Embryonic facial prominence (tissue), 1 donor: ENCODE data around the gene C1orf210.

Source experiments
- DNase-seq: peaks from one replicate; pipeline ENCODE4 v3.0.0-alpha.2; 2016; ENCODE audit errors: extremely low spot score

The C1orf210 gene

DNA sequence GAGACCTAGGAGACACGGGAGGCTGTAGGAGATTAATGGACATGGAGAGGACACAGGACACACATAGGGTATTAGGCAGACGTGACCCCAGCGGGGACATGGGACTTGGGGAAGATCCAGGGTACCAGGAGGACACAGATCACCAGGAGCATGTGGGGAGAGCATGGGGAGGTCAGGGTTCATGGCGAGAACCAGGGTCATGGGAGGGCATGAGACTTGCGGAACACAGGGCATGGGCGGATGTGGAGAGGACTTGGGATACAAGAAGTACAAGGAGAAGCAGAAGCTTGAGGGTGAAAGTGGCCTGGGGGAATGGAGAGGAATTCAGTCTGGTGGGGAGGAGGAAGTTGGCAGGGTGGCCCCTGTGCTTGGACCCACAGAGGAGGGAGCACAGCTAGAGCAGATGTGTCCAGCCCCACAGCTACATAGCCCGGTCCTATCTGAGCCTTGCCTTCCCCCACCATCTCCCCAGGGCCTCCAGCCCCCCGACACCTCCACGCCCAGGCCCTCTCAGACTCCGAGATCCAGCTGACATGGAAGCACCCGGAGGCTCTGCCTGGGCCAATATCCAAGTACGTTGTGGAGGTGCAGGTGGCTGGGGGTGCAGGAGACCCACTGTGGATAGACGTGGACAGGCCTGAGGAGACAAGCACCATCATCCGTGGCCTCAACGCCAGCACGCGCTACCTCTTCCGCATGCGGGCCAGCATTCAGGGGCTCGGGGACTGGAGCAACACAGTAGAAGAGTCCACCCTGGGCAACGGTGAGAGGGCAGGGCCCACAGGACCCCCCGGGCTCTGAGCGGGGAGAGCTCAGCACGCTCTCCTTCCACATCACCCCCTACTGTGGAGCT is 27.5 kb upstream of the C1orf210 start:
- DNase-seq = no peak

DNA sequence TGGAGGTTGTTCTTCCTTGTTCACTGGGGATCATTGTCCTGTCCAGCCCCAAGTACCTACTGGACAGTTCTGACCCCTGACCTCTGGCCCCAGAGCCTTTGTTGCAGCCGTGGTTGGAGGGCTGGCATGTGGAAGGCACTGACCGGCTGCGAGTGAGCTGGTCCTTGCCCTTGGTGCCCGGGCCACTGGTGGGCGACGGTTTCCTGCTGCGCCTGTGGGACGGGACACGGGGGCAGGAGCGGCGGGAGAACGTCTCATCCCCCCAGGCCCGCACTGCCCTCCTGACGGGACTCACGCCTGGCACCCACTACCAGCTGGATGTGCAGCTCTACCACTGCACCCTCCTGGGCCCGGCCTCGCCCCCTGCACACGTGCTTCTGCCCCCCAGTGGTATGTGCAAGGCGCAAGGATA is 26.8 kb upstream of the C1orf210 start:
- no peak for DNase-seq

DNA sequence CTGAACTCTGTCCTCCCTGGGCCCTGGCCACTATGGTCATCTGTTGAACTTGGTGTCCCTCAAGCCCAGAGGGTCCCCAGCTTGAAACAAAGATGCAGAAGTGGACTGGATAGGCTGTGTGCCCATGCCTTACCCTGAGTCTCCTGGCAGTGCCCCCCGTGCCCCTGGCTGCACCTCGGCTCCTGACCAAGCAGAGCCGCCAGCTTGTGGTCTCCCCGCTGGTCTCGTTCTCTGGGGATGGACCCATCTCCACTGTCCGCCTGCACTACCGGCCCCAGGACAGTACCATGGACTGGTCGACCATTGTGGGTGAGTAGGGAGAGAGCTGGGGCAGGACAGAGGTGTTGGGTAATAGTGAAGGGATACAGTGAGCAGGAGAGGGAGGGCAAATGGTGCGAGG is 26.1 kb upstream of the C1orf210 start:
- no peak for DNase-seq

DNA sequence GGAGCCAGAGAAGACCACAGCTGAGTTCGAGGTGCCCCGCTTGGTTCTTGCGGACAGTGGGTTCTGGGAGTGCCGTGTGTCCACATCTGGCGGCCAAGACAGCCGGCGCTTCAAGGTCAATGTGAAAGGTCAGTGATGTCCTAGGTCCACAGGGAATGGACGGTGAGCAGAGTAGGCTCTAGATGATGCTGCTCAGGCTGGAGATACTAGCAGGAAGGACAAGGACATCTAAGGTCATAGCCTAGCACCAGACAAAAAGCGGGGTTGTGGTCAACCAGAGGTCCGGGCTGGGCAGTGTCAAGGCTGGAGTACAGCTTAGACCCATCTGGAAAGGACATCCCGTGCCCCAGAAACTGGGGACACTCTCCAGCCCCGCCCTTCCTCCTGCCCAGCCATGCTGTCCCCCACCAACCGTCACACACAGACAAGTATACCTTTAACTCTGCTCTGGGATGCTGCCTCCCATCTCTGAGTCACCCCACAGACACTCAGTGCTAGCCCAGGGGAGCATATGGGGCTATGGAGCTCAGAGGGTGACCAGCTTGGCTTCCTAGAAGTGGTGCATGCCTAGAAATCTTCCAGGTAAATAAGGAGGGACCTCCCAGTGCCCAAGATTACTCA is 24.1 kb upstream of the C1orf210 start:
- no peak for DNase-seq

DNA sequence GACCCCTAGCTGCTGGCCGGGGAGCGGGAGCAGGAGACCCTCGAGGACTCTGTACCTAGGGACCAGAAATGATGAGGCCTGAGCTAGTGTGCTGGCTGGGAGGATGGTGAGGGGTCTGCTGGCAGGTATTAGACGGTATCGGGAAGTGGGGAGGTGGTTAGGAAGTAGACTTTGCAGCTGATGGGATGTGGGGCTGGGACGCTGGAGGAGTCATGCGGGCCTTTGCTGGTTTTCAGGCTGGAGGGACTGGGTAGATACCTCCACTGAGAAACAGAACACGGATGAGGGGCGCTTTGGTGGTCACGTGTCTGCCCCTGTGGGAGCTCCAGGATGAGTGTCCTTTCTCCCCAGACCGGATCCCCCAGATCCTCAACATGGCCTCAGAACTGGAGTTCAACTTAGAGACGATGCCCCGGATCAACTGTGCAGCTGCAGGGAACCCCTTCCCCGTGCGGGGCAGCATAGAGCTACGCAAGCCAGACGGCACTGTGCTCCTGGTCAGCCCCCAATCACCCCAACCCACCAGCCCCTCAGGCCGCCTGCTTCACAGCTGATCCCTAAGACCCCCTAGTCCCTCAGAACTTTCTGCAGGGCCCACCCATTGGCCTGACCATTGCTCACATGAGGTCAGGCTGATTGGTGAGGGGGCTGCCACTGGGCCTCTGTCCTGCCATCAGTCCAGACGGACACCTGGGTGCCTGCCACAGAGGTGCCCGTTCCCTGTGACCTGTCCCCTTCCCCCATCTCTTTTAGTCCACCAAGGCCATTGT is 23.4 kb upstream of the C1orf210 start:
- DNase-seq = no peak

DNA sequence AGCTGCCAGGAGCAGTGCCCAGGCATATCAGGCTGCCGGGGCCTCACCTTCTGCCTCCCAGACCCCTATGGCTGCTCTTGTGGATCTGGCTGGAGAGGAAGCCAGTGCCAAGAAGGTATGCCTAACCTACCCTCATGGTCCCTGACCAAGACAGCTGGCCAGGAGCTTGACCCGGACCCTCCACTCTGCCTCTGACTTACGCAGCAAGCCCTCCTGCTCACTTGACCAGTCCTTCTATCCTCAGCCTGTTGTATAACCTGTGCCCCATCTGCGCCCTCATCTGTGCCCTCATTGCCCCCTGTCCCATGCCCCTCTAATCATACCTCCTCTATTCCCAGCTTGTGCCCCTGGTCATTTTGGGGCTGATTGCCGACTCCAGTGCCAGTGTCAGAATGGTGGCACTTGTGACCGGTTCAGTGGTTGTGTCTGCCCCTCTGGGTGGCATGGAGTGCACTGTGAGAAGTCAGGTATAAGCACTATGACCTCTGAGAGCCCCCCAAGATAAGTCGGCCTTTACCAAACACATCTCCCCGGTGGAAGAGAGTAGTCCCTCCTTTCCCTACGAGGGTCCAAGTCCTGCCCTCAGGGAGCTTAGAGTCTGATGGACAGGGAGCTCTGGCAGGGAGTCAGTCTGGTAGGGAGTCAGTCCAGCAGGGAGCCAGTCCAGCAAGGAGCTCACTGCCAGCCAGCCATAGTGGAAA is 22.2 kb upstream of the C1orf210 start:
- no peak for DNase-seq

DNA sequence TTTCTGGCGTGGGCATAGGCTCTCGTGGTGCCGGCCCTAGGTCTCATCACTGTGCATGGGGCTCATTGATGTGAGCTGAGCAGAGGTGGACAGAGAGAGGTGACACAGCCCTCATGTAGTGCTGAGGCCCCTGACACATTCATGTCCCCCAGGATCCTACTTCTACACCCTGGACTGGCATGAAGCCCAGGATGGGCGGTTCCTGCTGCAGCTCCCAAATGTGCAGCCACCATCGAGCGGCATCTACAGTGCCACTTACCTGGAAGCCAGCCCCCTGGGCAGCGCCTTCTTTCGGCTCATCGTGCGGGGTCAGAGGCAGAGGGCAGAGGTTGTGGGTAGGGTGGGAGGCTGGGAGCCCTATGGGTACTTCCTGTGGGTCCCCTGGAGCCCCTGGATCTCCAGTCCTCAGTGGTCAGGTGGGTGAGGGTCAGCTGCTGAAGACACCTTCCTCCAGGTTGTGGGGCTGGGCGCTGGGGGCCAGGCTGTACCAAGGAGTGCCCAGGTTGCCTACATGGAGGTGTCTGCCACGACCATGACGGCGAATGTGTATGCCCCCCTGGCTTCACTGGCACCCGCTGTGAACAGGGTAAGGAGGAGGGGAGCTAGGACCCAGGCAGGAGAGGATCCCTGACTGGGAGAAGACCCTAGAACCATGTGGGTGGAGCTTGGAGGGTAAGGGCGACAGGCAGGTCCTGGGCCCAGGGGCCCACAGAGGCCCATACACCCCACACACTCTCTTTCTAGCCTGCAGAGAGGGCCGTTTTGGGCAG is 21.5 kb upstream of the C1orf210 start:
- no peak for DNase-seq

DNA sequence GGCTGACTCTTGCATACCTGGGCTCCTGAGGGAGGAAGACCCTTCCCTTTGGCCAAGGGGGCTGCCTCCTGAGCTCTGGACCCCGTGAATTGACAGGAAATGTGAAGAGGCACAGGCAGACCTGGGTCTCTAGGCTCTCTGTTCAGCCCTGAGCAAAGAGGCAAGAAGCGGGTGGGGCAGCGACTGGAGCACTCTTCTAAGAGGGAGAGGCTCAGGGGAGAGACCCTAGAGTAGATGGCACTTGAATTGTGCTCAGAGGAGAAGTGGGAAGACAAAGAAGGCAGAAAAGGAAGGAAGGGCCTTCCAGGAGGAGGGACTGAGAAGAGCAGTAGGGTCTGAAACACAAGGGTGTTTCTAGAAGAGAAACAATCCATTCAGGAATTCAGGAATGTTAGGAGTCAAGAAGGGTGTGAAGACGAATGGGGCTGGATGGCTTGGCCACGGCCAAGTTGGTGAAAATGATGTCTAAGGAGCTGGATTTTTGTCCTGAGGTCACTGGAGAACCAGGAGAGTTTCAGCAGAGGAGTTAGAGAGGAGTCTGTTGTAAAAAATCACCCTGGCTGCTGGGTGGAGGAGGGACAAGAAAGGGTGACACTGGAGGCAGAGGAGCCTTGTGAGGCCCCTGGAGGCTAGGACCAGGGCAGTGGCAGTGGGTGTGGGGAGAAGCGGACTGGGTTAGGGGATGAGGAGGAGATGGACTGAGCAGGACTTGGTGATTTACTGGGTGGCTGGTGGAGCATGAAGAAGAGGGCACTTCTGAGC is 20.7 kb upstream of the C1orf210 start:
- no peak for DNase-seq

DNA sequence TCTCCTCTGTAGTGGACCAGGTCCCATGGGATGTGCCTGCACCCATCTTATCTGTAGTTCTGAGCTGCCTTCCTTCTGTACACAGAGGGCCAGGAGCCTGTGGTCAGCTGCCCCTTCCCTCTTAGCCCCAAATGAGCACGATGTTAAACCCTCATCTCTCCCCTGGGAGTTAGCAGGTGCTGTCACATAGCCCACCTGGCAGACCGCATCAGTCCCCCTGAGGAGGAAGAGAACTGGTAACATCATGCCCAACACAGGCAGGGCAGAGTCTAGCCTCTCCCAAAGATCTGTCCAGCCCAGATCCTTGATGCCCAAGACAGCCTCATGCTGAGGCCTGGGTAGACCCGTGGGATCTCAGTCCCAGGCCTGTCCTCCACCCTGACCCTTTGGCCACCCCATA is 20.1 kb upstream of the C1orf210 start:
- DNase-seq = no peak

DNA sequence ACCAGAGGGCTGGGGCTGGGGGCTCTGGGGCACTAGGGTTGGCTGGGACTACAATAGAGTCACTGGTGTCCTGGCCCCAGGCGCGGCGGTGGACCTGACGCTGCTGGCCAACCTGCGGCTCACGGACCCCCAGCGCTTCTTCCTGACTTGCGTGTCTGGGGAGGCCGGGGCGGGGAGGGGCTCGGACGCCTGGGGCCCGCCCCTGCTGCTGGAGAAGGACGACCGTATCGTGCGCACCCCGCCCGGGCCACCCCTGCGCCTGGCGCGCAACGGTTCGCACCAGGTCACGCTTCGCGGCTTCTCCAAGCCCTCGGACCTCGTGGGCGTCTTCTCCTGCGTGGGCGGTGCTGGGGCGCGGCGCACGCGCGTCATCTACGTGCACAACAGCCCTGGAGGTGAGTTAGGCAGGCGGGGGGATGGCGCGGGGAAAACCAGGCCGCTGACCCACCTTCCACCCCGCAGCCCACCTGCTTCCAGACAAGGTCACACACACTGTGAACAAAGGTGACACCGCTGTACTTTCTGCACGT is 19.5 kb upstream of the C1orf210 start:
- DNase-seq = no peak

DNA sequence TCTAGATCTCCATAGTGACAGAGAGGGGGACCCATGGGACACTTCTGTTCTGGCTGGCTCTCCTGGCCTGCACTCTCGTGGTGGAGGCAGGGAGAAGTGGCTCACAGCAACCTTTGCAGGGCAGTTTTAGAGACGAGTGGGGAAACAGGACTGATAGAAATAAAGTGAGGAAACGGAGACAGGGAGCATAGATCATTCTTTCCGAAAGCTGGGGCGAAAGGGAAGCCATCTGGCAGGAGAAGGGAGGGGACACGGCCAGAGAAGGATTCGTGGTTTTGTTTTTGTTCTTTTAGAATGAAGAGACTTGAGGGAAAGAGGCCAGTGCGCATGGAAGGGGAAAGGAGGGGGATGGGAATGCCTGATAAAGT is 18.9 kb upstream of the C1orf210 start:
- DNase-seq = no peak

DNA sequence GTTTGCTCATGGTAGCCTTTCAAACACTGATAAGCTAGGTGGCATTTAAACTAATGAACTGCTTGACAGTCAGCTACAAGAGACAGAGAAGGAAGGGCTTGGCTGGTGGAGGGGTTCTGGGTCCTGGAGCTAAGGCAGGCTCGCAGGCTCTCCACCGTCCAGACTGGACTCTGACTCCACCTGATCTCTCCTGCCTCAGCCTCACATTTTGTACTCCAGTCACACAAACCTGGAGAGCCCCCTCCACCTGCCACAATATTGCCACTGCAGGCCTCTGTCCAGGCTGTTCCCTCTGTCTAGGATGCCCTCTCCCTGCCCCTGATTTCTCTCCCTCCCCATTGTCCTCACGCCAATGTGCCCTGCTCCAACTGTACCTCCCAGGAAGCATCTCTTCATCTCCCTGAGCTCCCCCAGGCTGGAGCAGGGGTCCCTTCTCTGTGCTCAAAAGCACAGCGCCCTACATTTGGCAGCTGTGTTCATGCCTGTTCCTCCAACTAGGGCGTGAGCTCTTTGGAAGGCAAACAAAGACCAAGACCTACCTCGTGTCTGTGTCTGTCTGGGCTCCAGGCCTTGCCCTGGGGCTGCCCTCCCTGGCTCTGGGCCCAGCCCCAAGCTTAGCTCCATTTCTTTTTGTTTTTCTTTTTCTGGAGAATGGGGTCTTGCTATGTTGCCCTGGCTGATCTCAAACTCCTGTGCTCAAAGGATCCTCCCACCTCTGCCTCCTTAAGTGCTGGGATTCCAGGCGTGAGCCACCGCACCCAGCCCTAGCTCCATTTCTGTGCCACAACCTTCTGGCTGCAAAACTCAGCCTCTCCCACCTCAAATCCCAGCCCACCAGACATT is 18.3 kb upstream of the C1orf210 start:
- no peak for DNase-seq

DNA sequence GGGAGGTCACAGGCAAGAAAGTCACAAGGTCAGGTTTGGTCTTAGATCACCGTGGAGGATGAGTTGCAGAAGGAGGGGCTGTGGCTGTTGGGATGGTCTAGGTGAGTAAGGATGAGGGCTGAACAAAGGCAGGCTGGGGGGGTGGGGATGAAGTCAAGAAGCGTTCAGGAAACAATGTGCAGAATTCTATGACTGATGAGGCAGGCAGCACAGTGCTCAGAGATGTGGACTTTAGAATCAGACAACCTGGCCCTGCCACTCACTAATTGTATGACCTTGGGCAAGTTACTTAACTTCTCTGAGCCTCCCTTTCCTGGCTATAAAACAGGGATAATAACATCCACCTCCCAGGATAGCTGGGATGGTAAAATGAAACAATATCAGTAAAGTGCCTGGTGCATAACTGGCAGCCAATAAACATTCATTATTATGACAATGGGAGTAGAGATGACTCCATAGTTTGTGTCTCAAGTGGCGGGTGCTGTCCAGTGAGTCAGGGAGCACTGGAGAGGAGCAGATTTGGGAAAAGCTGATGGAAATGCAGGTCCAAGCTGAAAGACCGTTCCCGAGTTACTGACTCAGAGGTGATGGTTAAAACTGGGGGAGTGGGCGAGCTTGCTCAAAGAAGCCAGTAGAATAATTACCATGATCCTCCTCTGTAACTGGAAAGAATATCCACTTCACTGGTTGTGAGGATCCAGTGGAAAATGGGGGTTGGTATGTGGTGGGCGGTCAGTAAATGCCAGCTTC is 17.5 kb upstream of the C1orf210 start:
- DNase-seq = no peak

DNA sequence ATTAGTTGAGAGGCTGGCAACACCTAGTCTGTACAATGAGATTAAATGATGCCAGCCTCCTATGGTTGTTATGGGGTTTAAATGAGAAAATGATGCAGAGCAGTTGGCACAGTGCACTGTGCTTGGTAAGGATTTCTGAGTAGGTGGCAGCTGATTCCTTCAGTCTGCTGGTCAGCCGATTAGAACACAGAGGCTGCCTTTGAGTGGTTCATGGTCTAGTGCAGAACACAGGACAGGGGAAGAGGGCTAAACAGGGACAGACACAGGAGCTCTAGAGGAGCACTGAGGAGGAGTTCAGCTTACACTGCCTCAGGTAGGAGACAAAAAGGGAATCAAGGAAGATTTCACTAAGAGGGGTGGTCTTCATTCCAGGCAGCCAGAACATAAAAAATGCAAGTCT is 16.8 kb upstream of the C1orf210 start:
- no peak for DNase-seq

DNA sequence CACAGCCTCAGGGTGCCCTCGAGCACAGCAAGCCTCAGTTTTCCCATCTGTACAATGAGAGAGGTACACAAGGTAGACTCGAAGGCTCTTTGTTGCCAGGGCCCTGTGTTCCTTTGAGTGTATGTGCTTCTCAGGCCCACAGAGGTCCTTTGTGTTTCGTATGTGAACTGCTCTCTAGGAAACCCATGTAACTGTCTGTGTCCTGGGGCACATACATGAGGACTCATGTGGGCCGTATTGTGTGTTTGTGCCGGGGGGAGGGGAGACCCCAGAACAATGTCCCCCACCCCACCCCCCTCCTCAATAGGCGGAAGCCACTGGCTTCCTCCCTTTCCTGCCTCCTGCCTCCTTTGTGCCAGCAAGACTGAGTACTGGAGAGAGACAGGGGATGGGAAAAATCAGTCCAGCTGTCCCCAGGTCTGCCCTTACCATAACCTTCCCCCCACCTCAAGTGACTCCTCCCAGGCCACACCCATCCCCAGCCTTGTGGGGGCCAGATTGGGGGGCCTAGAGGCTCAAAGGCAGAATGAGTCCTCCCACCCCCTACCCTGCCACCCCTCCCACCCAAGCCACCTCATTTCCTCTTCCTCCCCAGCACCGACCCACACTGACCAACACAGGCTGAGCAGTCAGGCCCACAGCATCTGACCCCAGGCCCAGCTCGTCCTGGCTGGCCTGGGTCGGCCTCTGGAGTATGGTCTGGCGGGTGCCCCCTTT is 15.2 kb upstream of the C1orf210 start, which contains the start of gene TIE1:
TSS of gene TIE1 (plus strand) at position 605 of the 717 bp plus-strand sequence. CDS start at position 695, 90 bp downstream.
- no peak for DNase-seq

DNA sequence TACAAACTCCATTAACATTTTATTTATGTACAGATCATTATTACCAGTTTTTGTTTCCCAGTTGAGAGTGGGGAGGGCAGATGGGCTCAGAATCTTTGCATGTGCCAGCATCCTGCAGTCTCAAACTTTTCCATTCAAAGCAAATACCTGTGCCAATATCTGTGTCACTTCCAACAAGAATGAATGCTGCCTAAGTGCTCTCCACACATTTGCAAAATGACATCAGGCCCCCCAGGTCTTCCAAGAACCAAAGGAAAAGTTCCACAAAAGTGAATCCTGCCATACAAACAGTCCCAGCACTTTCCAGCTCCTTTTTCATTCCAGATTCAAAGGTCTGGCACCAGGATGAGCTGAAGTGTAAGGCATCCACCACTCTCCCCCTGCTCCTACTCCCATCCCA is 13.7 kb upstream of the C1orf210 start:
- no peak for DNase-seq

DNA sequence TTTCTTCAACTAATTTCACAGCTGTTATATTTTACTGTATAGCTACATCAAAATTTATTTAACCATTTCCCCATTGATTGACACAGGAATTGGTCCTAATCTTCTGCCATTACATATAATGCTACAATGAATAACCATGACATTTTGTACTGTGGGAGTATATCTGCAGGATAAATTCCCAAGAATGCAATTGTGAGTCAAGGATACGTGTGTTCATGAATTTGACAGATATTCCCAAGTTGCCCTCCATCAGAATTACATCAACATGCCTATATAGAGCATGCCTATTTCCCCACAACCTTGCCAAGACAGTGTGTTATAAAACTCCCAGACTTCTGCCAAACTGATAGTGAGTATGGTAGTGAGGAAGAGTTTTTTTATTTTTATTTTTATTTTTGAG is 12.7 kb upstream of the C1orf210 start:
- no peak for DNase-seq

DNA sequence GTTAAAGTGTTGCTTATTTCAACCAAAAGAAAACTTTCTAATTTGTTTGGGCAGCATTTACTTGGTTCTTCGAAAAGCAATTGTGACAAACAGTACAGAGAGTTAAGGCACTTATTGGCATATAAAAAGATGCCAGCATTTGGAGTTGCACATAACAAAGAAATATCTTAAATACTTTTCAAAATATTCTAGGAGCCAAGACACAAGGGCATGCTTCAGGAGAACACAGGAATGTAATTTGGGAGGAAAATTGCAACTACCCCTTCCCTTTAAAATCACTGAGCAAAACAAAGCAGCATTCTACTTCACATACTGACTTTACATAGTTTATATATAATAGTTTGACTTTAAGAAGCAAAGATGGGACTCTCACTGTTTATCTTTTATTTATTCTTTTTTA is 10.8 kb upstream of the C1orf210 start:
- DNase-seq = no peak
